ENCODE data around the gene DNAL1.
A peak's percentile ranks its signal among the peaks of the same experiment; 100 is the strongest.

DNA sequence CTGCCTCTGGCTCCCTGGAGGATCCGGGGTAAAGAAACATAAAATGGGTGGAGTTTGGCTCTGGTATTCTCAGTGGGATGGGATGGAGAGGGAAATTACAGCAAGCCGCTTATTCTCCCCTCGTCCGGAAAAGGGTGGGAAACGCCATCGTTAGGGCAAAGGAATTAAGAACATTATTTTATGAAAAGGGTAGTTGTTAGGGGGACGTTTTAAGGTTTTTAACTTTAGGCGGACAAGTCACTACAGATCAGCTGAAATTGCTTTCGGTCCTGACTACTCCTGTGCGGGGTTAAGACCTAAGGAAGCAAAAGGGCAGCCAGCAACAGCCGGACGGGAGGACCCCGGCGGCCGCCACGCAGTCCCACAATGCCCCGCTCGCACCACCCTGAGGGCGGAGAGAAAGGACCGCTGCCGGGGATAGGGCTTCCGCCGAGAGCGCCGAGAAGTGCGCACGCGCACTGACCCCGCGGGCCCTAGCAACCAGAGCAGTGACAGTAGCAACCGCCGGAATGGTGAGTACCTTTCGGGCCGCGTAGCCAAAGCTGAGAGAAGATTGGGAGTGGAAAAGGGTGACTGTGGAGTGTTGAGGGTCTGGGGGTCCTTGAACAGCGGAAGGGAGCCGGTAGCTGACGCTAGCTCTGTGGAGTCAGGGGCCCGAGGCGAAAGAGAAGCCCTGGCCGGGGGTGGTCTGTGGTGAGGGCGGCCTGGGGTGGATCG lies at the start of gene DNAL1:
- peak; percentile 62 for TF ChIP-seq TAF1 (IDR thresholded peaks at IDR 0.05; ENCODE audit: control insufficient read depth, extremely low read depth, insufficient read depth, low read length, severe bottlenecking)
- peak; percentile 89 for TF ChIP-seq RBFOX2 (IDR thresholded peaks at IDR 0.05; ENCODE audit: low read depth, low read length)
- TF ChIP-seq, protein P1, sequence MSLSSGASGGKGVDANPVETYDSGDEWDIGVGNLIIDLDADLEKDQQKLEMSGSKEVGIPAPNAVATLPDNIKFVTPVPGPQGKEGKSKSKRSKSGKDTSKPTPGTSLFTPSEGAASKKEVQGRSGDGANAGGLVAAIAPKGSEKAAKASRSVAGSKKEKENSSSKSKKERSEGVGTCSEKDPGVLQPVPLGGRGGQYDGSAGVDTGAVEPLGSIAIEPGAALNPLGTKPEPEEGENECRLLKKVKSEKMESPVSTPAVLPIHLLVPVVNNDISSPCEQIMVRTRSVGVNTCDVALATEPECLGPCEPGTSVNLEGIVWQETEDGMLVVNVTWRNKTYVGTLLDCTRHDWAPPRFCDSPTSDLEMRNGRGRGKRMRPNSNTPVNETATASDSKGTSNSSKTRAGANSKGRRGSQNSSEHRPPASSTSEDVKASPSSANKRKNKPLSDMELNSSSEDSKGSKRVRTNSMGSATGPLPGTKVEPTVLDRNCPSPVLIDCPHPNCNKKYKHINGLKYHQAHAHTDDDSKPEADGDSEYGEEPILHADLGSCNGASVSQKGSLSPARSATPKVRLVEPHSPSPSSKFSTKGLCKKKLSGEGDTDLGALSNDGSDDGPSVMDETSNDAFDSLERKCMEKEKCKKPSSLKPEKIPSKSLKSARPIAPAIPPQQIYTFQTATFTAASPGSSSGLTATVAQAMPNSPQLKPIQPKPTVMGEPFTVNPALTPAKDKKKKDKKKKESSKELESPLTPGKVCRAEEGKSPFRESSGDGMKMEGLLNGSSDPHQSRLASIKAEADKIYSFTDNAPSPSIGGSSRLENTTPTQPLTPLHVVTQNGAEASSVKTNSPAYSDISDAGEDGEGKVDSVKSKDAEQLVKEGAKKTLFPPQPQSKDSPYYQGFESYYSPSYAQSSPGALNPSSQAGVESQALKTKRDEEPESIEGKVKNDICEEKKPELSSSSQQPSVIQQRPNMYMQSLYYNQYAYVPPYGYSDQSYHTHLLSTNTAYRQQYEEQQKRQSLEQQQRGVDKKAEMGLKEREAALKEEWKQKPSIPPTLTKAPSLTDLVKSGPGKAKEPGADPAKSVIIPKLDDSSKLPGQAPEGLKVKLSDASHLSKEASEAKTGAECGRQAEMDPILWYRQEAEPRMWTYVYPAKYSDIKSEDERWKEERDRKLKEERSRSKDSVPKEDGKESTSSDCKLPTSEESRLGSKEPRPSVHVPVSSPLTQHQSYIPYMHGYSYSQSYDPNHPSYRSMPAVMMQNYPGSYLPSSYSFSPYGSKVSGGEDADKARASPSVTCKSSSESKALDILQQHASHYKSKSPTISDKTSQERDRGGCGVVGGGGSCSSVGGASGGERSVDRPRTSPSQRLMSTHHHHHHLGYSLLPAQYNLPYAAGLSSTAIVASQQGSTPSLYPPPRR (CRISPR knock-in tag; IDR thresholded peaks at IDR 0.05; ENCODE audit: borderline replicate concordance), result no peak

All from K562 (cell line).